HL-60 (cell line): Measurements from ENCODE around the gene NSL1.

Experiments used
- DNase-seq, 2 experiments: peaks; one replicate each; pipeline ENCODE4 v3.0.0-alpha.2; 2010 to 2020; ENCODE audit warnings: low read depth in 1 of 2, low spot score in 1 of 2
- H3K27ac ChIP-seq: fragments of 250-450 bp; sonication (Bioruptor Pico); replicated peaks from 2 replicates; pipeline ENCODE4 v1.5.1; 2020; ENCODE audit warnings: mild to moderate bottlenecking, moderate library complexity
- H3K27me3 ChIP-seq: fragments of 250-450 bp; sonication (Bioruptor Pico); 2 replicates; pipeline ENCODE4 v1.5.1; 2021; ENCODE audit warnings: mild to moderate bottlenecking, moderate library complexity; ENCODE audit not compliant: insufficient read depth, poor library complexity, severe bottlenecking
- H3K4me3 ChIP-seq: replicated peaks from 2 replicates; pipeline ENCODE4 v1.5.1; 2011; ENCODE audit warnings: mild to moderate bottlenecking, control low read depth, low read length; ENCODE audit not compliant: insufficient read depth
- CTCF ChIP-seq: IDR thresholded peaks from one replicate; pipeline ENCODE4 v1.5.1; 2011; ENCODE audit warnings: low read length, control low read depth, inconsistent platforms; ENCODE audit not compliant: insufficient read depth
- GABPA ChIP-seq: IDR thresholded peaks from 2 replicates; pipeline ENCODE4 v1.6.1; 2012; ENCODE audit warnings: low read depth
- POLR2AphosphoS5 ChIP-seq: IDR thresholded peaks from 2 replicates; pipeline ENCODE4 v1.6.1; 2012; ENCODE audit warnings: low read depth
- REST ChIP-seq: IDR thresholded peaks from 2 replicates; pipeline ENCODE4 v1.6.1; 2012; ENCODE audit warnings: low read depth; ENCODE audit not compliant: insufficient replicate concordance
- SPI1 ChIP-seq: IDR thresholded peaks from 2 replicates; pipeline ENCODE4 v1.6.1; 2012; ENCODE audit warnings: low read depth, mild to moderate bottlenecking, borderline replicate concordance

The NSL1 gene

GRCh38 chr1:212827831-212828278 lies 36.3 kb upstream of the NSL1 start:
- no peak for DNase-seq
- no peak overlapping the region for H3K4me3 ChIP-seq
- TF ChIP-seq CTCF (no peak), GABPA (no peak), POLR2AphosphoS5 (no peak), REST (no peak), SPI1 (no peak)
- H3K27ac ChIP-seq = no peak overlapping the region
- no peaks in the 10 kb centered on the region for H3K27me3 ChIP-seq

- no peak for DNase-seq
- Histone ChIP-seq H3K27me3 (no peaks in the 10 kb centered on the region), H3K4me3 (no peak overlapping the region), H3K27ac (no peak overlapping the region)
- no peak for TF ChIP-seq REST
- TF ChIP-seq CTCF = no peak
- no peak for TF ChIP-seq POLR2AphosphoS5
- no peak for TF ChIP-seq SPI1
- no peak for TF ChIP-seq GABPA
Measured at GRCh38 chr1:212827171-212827776, 35.7 kb upstream of the NSL1 start.

GRCh38 chr1:212825798-212826452 lies 34.3 kb upstream of the NSL1 start:
- Histone ChIP-seq H3K4me3 (no peak overlapping the region), H3K27ac (no peak overlapping the region), H3K27me3 (no peaks in the 10 kb centered on the region)
- no peak for DNase-seq
- no peak for TF ChIP-seq SPI1
- TF ChIP-seq POLR2AphosphoS5 = no peak
- no peak for TF ChIP-seq CTCF
- TF ChIP-seq REST = no peak
- TF ChIP-seq GABPA = no peak
